NOMO-1 treated with DMSO at 0.1 percent for 48 hours (cell line): ENCODE results near the gene CCL20.

Experiments
- DNase-seq: peaks from one replicate; lab custom pipeline; 2025; ENCODE audit not compliant: unreplicated experiment; lab: John Stamatoyannopoulos, UW

CCL20 gene

GRCh38 chr2:227802882-227803281 is 10.8 kb upstream of the CCL20 start:
- DNase-seq: no peak

GRCh38 chr2:227804975-227805374 is 8.7 kb upstream of the CCL20 start:
- no peak for DNase-seq

- peak; percentile 73 for DNase-seq
Measured at GRCh38 chr2:227805578-227805977, 8.1 kb upstream of the CCL20 start.

- no peak for DNase-seq
Measured at GRCh38 chr2:227808936-227809335, 4.7 kb upstream of the CCL20 start.

- DNase-seq: no peak
Measured at GRCh38 chr2:227812001-227812400, 1.6 kb upstream of the CCL20 start.

- DNase-seq: no peak
Measured at GRCh38 chr2:227813229-227813561, 447 bp upstream of the CCL20 start.

- DNase-seq: no peak
Measured at GRCh38 chr2:227815066-227815465, 1.4 kb downstream of the CCL20 start.

GRCh38 chr2:227816507-227817294 is 3.1 kb downstream of the CCL20 start:
- DNase-seq: peak; percentile 63

- DNase-seq: no peak
Measured at GRCh38 chr2:227817336-227817735, 3.7 kb downstream of the CCL20 start.

- DNase-seq: peak; percentile 100
Measured at GRCh38 chr2:227817850-227818674, 4.4 kb downstream of the CCL20 start.

- DNase-seq: peak; percentile 100
Measured at GRCh38 chr2:227818675-227819397, 5.2 kb downstream of the CCL20 start.

- no peak for DNase-seq
Measured at GRCh38 chr2:227819398-227819697, 5.7 kb downstream of the CCL20 start.

GRCh38 chr2:227821043-227821942 is 7.7 kb downstream of the CCL20 start:
- no peak for DNase-seq

- no peak for DNase-seq
Measured at GRCh38 chr2:227822416-227823003, 8.9 kb downstream of the CCL20 start.

GRCh38 chr2:227823922-227824321 is 10.3 kb downstream of the CCL20 start:
- DNase-seq: no peak

GRCh38 chr2:227824711-227825110 is 11.1 kb downstream of the CCL20 start:
- no peak for DNase-seq

- DNase-seq: no peak
Measured at GRCh38 chr2:227826019-227826521, 12.4 kb downstream of the CCL20 start.

- DNase-seq: no peak
Measured at GRCh38 chr2:227826563-227826962, 12.9 kb downstream of the CCL20 start.

- no peak for DNase-seq
Measured at GRCh38 chr2:227827143-227827542, 13.5 kb downstream of the CCL20 start.

- no peak for DNase-seq
Measured at GRCh38 chr2:227828477-227828912, 14.9 kb downstream of the CCL20 start.
